Upper lobe of right lung (tissue), 1 donor: ENCODE data around the gene SYT12. TPM values are rescaled to one million over a fixed set of nuclear protein-coding genes. Genes with fewer than 3 reads are reported as not detected.

Experiments used
- ATAC-seq: fragments of 200-7000 bp; cut with Tn5 transposase; one replicate; pipeline ENCODE4 v1.9.1; 2020; ENCODE audit warnings: mild to moderate bottlenecking, moderate library complexity
- DNase-seq: peaks from one replicate; pipeline ENCODE4 v3.0.0-alpha.2; 2020
- H3K27ac ChIP-seq: fragments of 200-600 bp; one replicate; pipeline ENCODE4 v1.8.0; 2022
- H3K27me3 ChIP-seq: fragments of 200-600 bp; one replicate; pipeline ENCODE4 v1.8.0; 2022; ENCODE audit warnings: mild to moderate bottlenecking
- H3K36me3 ChIP-seq: fragments of 200-600 bp; one replicate; pipeline ENCODE4 v1.8.0; 2022
- H3K4me1 ChIP-seq: fragments of 200-600 bp; one replicate; pipeline ENCODE4 v1.8.0; 2022
- H3K4me3 ChIP-seq: fragments of 200-600 bp; one replicate; pipeline ENCODE4 v1.8.0; 2022; ENCODE audit warnings: mild to moderate bottlenecking
- H3K9me3 ChIP-seq: fragments of 200-600 bp; one replicate; pipeline ENCODE4 v1.8.0; 2022
- intact Hi-C: fragments of 100-400 bp; cut with DNase I; formaldehyde crosslinking; loops from one replicate; pipeline ENCODE4 v1.11.0; 2022
- total RNA-seq: library from RNA; stranded (reverse); fragmentation: NEBNext Ultra II Directional; extraction: Animal tissue kit (Norgen Biotek cat#: 25700); gene quantifications from one replicate; pipeline ENCODE4 v1.2.1, GENCODE V29; 2021
- TF ChIP-seq, protein P1 (sequence below): fragments of 200-600 bp; IDR thresholded peaks from one replicate; pipeline ENCODE4 v1.8.0; 2022; ENCODE audit warnings: antibody characterized with exemption
- donor health status: DM: no; HTN: yes; CAD: no; lungs with severe emphysema.

The SYT12 gene
- total RNA-seq, 1 donor from 2014 or later, result not detected

DNA sequence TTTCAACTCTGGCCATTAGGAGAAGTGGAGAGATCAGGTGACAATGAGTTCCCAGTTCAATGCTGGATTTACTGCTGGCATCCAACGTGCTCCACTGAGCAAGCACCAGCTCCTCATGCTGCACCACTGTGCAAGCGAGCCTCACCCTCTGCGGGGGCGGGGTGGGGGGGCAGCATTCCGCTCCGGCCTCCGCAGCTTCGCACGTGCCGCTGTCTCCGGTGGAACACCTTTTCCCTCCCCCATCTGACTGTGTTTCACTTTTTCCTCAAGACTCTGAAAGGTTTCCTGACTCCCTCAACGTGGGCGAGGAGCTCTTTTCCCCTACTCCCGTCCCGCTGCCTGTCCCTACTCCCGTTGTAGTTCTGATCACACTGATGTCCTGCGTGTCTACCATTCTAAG, 32.9 kb downstream of the SYT12 start:
- intact Hi-C loops, result no loop called here
- H3K27me3 ChIP-seq, result no peaks in the 10 kb centered on the region
- peaks cover 17% of the 10 kb centered on the region for H3K4me1 ChIP-seq
- TF ChIP-seq, protein P1, sequence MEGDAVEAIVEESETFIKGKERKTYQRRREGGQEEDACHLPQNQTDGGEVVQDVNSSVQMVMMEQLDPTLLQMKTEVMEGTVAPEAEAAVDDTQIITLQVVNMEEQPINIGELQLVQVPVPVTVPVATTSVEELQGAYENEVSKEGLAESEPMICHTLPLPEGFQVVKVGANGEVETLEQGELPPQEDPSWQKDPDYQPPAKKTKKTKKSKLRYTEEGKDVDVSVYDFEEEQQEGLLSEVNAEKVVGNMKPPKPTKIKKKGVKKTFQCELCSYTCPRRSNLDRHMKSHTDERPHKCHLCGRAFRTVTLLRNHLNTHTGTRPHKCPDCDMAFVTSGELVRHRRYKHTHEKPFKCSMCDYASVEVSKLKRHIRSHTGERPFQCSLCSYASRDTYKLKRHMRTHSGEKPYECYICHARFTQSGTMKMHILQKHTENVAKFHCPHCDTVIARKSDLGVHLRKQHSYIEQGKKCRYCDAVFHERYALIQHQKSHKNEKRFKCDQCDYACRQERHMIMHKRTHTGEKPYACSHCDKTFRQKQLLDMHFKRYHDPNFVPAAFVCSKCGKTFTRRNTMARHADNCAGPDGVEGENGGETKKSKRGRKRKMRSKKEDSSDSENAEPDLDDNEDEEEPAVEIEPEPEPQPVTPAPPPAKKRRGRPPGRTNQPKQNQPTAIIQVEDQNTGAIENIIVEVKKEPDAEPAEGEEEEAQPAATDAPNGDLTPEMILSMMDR, result no peak
- peak overlapping the region; percentile 63 for H3K4me3 ChIP-seq
- H3K36me3 ChIP-seq, result no peaks in the 10 kb centered on the region
- H3K9me3 ChIP-seq, result no peaks in the 10 kb centered on the region
- ATAC-seq (peak; percentile 46), DNase-seq (peak; percentile 79)
- no peak overlapping the region for H3K27ac ChIP-seq

DNA sequence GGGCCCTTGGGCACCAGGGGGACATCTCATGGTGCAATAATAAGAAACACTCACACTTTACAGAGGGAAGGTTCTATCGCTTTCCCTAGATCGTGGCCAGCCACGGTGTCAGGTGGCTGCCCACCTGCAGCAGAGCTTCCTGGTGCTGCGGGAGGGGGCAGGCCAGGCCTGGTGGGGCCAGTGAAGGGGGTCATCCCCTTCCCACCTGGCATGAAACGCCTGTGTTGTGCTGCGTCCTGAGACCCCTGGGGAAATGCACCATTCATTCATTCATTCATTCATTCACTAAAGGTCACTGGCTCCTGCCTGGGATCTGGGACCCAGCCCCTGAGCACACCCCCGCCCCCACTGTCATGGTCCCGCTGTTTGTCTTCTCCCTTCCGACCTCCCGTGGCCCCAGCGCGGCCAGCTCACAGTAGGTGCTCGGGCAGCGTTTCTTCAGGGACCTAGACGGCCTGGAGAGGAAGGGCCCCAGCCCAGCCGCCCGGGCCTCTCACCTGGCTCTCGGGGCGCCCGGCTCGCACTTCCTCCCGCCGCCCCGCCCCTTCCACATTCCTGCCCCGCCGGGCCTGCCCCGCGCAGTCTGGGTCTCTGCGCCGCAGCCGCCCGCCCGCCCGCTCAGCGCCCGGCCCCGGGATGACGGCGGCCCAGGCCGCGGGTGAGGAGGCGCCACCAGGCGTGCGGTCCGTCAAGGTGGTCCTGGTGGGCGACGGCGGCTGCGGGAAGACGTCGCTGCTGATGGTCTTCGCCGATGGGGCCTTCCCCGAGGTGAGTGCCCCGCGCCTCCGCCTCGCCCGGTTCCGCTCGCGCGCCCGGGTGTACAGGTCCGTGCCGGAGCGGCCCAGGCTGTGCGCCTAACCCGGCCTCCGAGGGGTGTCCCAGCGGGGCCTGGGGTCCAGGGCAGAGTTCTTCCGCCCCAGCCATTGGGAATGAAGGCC, 33.6 kb downstream of the SYT12 start, which contains the start of gene RHOD:
Gene RHOD, plus strand, starts transcription at position 581 of the 938 bp plus-strand sequence. Its CDS starts 56 bp downstream, at position 637.
- ATAC-seq (peak; percentile 83), DNase-seq (peak; percentile 88)
- H3K4me1 ChIP-seq, result peaks cover 17% of the 10 kb centered on the region
- H3K36me3 ChIP-seq, result no peaks in the 10 kb centered on the region
- no peaks in the 10 kb centered on the region for H3K27me3 ChIP-seq
- TF ChIP-seq, protein P1, result no peak
- H3K27ac ChIP-seq, result peak within 1 kb of the TSS; percentile 63
- H3K9me3 ChIP-seq, result no peaks in the 10 kb centered on the region
- intact Hi-C loops, result no loop called here
- H3K4me3 ChIP-seq, result peak within 1 kb of the TSS; percentile 63

- DNase-seq (no peak), ATAC-seq (peak; percentile 2)
- peak overlapping the region; percentile 63 for H3K27ac ChIP-seq
- peaks cover 17% of the 10 kb centered on the region for H3K4me1 ChIP-seq
- H3K9me3 ChIP-seq, result no peaks in the 10 kb centered on the region
- no peaks in the 10 kb centered on the region for H3K36me3 ChIP-seq
- intact Hi-C loops, result no loop called here
- H3K27me3 ChIP-seq, result no peaks in the 10 kb centered on the region
- TF ChIP-seq, protein P1, result no peak
- H3K4me3 ChIP-seq, result peak overlapping the region; percentile 63
Measured at GRCh38 chr11:67057205-67057672, 34.3 kb downstream of the SYT12 start.

DNA sequence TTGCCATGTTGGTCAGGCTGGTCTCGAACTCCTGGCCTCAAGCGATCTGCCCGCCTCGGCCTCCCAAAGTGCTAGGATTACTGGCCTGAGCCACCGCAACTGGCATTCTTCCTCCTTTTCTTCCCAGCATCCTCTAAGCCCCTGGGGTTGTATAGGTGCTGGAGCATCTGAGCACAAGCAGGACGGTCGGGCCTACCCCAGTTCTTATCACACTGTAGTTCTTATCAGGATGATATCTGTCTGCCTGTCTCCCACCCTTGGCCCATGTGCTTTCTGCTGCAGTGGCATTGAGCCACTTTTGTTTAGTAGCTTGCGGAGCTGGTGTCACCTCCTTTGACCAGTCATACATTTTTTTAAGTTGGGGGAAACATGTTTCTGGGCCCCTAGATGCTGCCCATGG, 35.6 kb downstream of the SYT12 start:
- no peaks in the 10 kb centered on the region for H3K27me3 ChIP-seq
- TF ChIP-seq, protein P1, result no peak
- no peak for DNase-seq
- H3K4me1 ChIP-seq, result peaks cover 17% of the 10 kb centered on the region
- no peaks in the 10 kb centered on the region for H3K9me3 ChIP-seq
- ATAC-seq, result no peak
- H3K27ac ChIP-seq, result no peak overlapping the region
- H3K4me3 ChIP-seq, result no peak overlapping the region
- intact Hi-C loops, result no loop called here
- H3K36me3 ChIP-seq, result no peaks in the 10 kb centered on the region

GRCh38 chr11:67059671-67060070, 36.7 kb downstream of the SYT12 start:
- H3K4me1 ChIP-seq, result peaks cover 17% of the 10 kb centered on the region
- intact Hi-C loops, result no loop called here
- no peaks in the 10 kb centered on the region for H3K9me3 ChIP-seq
- DNase-seq, result no peak
- H3K27ac ChIP-seq, result no peak overlapping the region
- no peaks in the 10 kb centered on the region for H3K27me3 ChIP-seq
- H3K4me3 ChIP-seq, result no peak overlapping the region
- TF ChIP-seq, protein P1, result no peak
- H3K36me3 ChIP-seq, result no peaks in the 10 kb centered on the region
- ATAC-seq, result no peak
